ENCODE measurements around the gene D2HGDH. TPM values are rescaled to one million over a fixed set of nuclear protein-coding genes. Genes with fewer than 3 reads are reported as not detected.

The D2HGDH gene
- total and polyA plus RNA-seq, 2 of the 13 experiments (the other 11 are each of a cell fraction or from before 2014, with no cell fraction given), result 19.2 to 20.3 TPM

DNA sequence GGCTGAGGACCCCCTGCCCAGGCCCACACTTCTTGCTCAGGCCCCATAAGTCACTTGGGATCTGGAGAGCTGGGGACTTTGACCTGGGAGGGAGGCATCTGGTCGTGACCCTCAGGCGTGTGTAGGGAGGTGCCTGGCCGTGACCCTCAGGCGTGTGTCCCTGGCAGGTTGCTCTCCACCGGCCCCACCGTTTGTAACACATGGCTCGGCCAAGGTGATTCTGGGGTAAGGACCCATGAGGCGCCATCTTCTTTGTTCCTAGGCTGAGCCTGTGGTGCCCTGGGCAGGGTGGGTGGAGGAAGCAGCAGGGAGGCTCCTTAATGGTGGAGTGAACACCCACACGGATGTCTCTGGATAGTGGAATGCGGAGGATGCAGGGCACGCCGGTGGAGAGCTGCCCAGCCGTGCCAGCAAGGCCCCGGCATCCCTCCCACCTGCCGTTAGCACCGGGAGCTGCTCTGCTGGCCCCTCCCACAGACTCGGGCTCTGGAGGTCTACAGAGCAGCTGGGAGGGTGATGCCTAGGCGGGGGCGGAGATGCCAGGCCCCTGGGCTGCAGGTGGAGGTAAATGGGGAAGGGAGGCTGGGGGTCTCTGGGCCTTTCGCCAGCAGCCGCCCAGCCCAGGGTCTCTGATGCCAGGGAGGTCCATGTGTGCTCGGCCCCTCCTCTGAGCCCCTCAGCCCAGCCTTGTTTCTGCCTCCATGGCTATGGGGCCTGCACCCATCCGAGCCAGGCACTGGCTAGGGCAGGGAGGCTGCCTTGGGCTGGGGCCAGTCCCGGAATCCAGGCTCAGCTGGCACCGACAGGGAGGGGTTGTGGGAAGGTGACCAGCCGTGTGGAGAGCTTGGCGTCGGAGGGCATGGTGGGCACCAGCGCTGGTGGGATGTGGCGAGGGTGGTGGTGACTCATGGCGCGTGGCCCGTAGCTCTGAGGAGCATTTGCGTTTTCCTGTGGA is 41.1 kb downstream of the D2HGDH start:
- Histone ChIP-seq H3K9ac (ENCODE audit: insufficient read depth, low read depth, low read length) (peak overlapping the region; percentile 92), H3K36me3 (replicated peaks in 1 of 2; ENCODE audit: control insufficient read depth in 1 of 2, insufficient read depth in 2 of 2, low read length in 2 of 2) (no peaks in the 10 kb centered on the region), H3K79me2 (ENCODE audit: insufficient read depth, low read length) (peaks cover 23% of the 10 kb centered on the region), H3K4me2 (ENCODE audit: low read depth, low read length) (peak overlapping the region; percentile 85), H3K27me3 (ENCODE audit: control insufficient read depth in 1 of 2, insufficient read depth in 2 of 2, low read length in 2 of 2) (no peaks in the 10 kb centered on the region; a peak in 1 of 5 replicates), H4K20me1 (ENCODE audit: insufficient read depth, low read length) (no peaks in the 10 kb centered on the region), H3K27ac (ENCODE audit: extremely low read length, insufficient read depth, low read length) (peak overlapping the region; percentile 92), H2AFZ (ENCODE audit: low read length) (no peak overlapping the region), H3K4me3 (replicated peaks in 1 of 3; ENCODE audit: insufficient read depth in 1 of 3, low read depth in 2 of 3, low read length in 3 of 3) (peak overlapping the region; percentile 49 to 82 (median 63)), H3K4me1 (ENCODE audit: insufficient read depth, low read length) (peaks cover 68% of the 10 kb centered on the region), H3K9me3 (ENCODE audit: low read length) (0 out of 2 replicates have a peak, but pooled peaks cover under 1% of the 10 kb centered on the region)
- in situ Hi-C loops (cut with HindIII; ENCODE audit: extremely low pct_ligation_motif_present, low pct_unique_long_range_greater_than_20kb) (no loop called here), intact Hi-C loops (cut with micrococcal nuclease; ENCODE audit: unreplicated experiment) (no loop called here)
- CTCF ChIA-PET (ENCODE audit: low intra/inter-chr PET ratio, low total read pairs), result no interaction called here
- 62% methylated on average over 28 of the region's 34 CpGs for WGBS (ENCODE audit: low lambda C conversion rate)
- peak; percentile 1 for ATAC-seq
- DNase-seq (ENCODE audit: low spot score), result peak; percentile 59
- no peak for FAIRE-seq
- POLR2A ChIA-PET, result interaction anchor here (0.6 to 8.9 kb wide), 20 partner anchors 12 to 343 kb away, joined by 3 to 218 read pairs (median 6); partner anchors contain the start of genes D2HGDH, DTYMK, ING5 and NEU4
- no TSS peak for BruUV-seq (replicated peaks)
- peak; percentile 56 for TF ChIP-seq ESRRA (CRISPR knock-in tag; IDR thresholded peaks at IDR 0.05; ENCODE audit: low read depth)
- peak; percentile 24; the same call in 1 of the 2 replicates for TF ChIP-seq ZC3H13 (CRISPR knock-in tag; IDR thresholded peaks at IDR 0.05)
- peak; percentile 37 for TF ChIP-seq YY1 (IDR thresholded peaks at IDR 0.05; ENCODE audit: insufficient read depth, insufficient replicate concordance, low read depth, low read length)
- peak; percentile 26; the same call in 1 of the 2 replicates for TF ChIP-seq FOXA3 (CRISPR knock-in tag; IDR thresholded peaks at IDR 0.05)
- TF ChIP-seq ZNF644 (CRISPR knock-in tag; IDR thresholded peaks at IDR 0.05; ENCODE audit: low read depth), result peak; percentile 83
- TF ChIP-seq HNF4G (IDR thresholded peaks at IDR 0.05; ENCODE audit: borderline replicate concordance, low read depth, low read length), result peak; percentile 42; the same call in 1 of the 2 replicates
- peak; percentile 91; the same call in 1 of the 2 replicates for TF ChIP-seq HNF4G (CRISPR knock-in tag; IDR thresholded peaks at IDR 0.05; ENCODE audit: borderline replicate concordance, low read depth)
- TF ChIP-seq SMAD1 (CRISPR knock-in tag; IDR thresholded peaks at IDR 0.05; ENCODE audit: borderline replicate concordance, low read depth), result 0 out of 2 replicates have a peak, but pooled peaks have one; percentile 28
- TF ChIP-seq, protein P1, sequence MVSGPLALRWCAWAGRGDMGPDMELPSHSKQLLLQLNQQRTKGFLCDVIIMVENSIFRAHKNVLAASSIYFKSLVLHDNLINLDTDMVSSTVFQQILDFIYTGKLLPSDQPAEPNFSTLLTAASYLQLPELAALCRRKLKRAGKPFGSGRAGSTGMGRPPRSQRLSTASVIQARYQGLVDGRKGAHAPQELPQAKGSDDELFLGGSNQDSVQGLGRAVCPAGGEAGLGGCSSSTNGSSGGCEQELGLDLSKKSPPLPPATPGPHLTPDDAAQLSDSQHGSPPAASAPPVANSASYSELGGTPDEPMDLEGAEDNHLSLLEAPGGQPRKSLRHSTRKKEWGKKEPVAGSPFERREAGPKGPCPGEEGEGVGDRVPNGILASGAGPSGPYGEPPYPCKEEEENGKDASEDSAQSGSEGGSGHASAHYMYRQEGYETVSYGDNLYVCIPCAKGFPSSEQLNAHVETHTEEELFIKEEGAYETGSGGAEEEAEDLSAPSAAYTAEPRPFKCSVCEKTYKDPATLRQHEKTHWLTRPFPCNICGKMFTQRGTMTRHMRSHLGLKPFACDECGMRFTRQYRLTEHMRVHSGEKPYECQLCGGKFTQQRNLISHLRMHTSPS (CRISPR knock-in tag; IDR thresholded peaks at IDR 0.05; ENCODE audit: low read depth), result no peak; the same call in none of the 2 replicates
- TF ChIP-seq RXRA (CRISPR knock-in tag; IDR thresholded peaks at IDR 0.05), result 0 out of 2 replicates have a peak, but pooled peaks have one; percentile 26
- TF ChIP-seq, protein P2, sequence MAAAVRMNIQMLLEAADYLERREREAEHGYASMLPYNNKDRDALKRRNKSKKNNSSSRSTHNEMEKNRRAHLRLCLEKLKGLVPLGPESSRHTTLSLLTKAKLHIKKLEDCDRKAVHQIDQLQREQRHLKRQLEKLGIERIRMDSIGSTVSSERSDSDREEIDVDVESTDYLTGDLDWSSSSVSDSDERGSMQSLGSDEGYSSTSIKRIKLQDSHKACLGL (CRISPR knock-in tag; IDR thresholded peaks at IDR 0.05), result peak; percentile 29; the same call in 1 of the 2 replicates
- TF ChIP-seq SMARCC2 (IDR thresholded peaks at IDR 0.05), result no peak
- no peak for TF ChIP-seq RORA (CRISPR knock-in tag; IDR thresholded peaks at IDR 0.05)
- TF ChIP-seq MAZ (IDR thresholded peaks at IDR 0.05; ENCODE audit: borderline replicate concordance, low read depth, low read length), result no peak
- peak; percentile 65; the same call in 1 of the 2 replicates for TF ChIP-seq MAZ (CRISPR knock-in tag; IDR thresholded peaks at IDR 0.05; ENCODE audit: low read depth)
- TF ChIP-seq, protein P3, sequence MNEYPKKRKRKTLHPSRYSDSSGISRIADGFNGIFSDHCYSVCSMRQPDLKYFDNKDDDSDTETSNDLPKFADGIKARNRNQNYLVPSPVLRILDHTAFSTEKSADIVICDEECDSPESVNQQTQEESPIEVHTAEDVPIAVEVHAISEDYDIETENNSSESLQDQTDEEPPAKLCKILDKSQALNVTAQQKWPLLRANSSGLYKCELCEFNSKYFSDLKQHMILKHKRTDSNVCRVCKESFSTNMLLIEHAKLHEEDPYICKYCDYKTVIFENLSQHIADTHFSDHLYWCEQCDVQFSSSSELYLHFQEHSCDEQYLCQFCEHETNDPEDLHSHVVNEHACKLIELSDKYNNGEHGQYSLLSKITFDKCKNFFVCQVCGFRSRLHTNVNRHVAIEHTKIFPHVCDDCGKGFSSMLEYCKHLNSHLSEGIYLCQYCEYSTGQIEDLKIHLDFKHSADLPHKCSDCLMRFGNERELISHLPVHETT (CRISPR knock-in tag; conservative IDR thresholded peaks at IDR 0.05), result no peak
- 0 out of 2 replicates have a peak, but pooled peaks have one; percentile 24 for TF ChIP-seq POGZ (CRISPR knock-in tag; IDR thresholded peaks at IDR 0.05)
- TF ChIP-seq NFRKB (IDR thresholded peaks at IDR 0.05), result no peak

Data from HepG2 (cell line).